ENCODE measurements around the gene TNFRSF6B. TPM values are rescaled to one million over a fixed set of nuclear protein-coding genes. Genes with fewer than 3 reads are reported as not detected.
A peak's percentile ranks its signal among the peaks of the same experiment; 100 is the strongest.

The TNFRSF6B gene
- total RNA-seq, 2 donors from 2014 or later = not detected

GRCh38 chr20:63664143-63664851 is 32.2 kb upstream of the TNFRSF6B start:
- 90 to 97% methylated on average over 16 to 22 of the region's 22 CpGs for WGBS, 2 experiments (ENCODE audit: insufficient coverage in 1 of 2, insufficient read length in 1 of 2)
- H3K27ac Mint-ChIP-seq = no peak overlapping the region
- no peak for DNase-seq
- Histone ChIP-seq H3K4me1 (ENCODE audit: control insufficient read depth, insufficient read depth, low read length) (no peaks in the 10 kb centered on the region), H3K9ac (ENCODE audit: extremely low read depth, low read length, poor library complexity, severe bottlenecking) (no peak overlapping the region), H3K27ac (ENCODE audit: low read depth, low read length) (no peak overlapping the region), H3K4me3 (ENCODE audit: low read length) (no peak overlapping the region), H3K9me3 (ENCODE audit: control insufficient read depth, low read length) (no peaks in the 10 kb centered on the region), H3K36me3 (ENCODE audit: control insufficient read depth, insufficient read depth, low read length) (peaks cover 31% of the 10 kb centered on the region), H3K27me3 (ENCODE audit: control insufficient read depth, insufficient read depth, low read length, poor library complexity, severe bottlenecking) (no peaks in the 10 kb centered on the region)
- no peak overlapping the region for H3K4me3 Mint-ChIP-seq
- peaks cover 36% of the 10 kb centered on the region for H3K36me3 Mint-ChIP-seq (ENCODE audit: low read depth)
- no peak for TF ChIP-seq CTCF (conservative IDR thresholded peaks at IDR 0.05)
- no peaks in the 10 kb centered on the region for H3K9me3 Mint-ChIP-seq
- peaks cover 2% of the 10 kb centered on the region for H3K4me1 Mint-ChIP-seq
- no peaks in the 10 kb centered on the region for H3K27me3 Mint-ChIP-seq (ENCODE audit: insufficient read depth)

- H3K9ac ChIP-seq (ENCODE audit: extremely low read depth, low read length, poor library complexity, severe bottlenecking) = no peak overlapping the region
- H3K27me3 ChIP-seq (ENCODE audit: control insufficient read depth, insufficient read depth, low read length, poor library complexity, severe bottlenecking) = no peaks in the 10 kb centered on the region
- TF ChIP-seq CTCF (conservative IDR thresholded peaks at IDR 0.05) = no peak
- H3K36me3 ChIP-seq (ENCODE audit: control insufficient read depth, insufficient read depth, low read length) = peaks cover 31% of the 10 kb centered on the region
- Mint-ChIP-seq H3K27ac (no peak overlapping the region), H3K9me3 (no peaks in the 10 kb centered on the region), H3K4me1 (no peaks in the 10 kb centered on the region), H3K36me3 (ENCODE audit: low read depth) (peaks cover 37% of the 10 kb centered on the region), H3K4me3 (no peak overlapping the region), H3K27me3 (ENCODE audit: insufficient read depth) (no peaks in the 10 kb centered on the region)
- 82 to 87% methylated on average over 7 to 18 of the region's 18 CpGs for WGBS, 2 experiments (ENCODE audit: insufficient coverage in 1 of 2, insufficient read length in 1 of 2)
- no peak overlapping the region for H3K4me3 ChIP-seq (ENCODE audit: low read length)
- H3K4me1 ChIP-seq (ENCODE audit: control insufficient read depth, insufficient read depth, low read length) = no peaks in the 10 kb centered on the region
- H3K9me3 ChIP-seq (ENCODE audit: control insufficient read depth, low read length) = no peaks in the 10 kb centered on the region
- peak; percentile 75 for DNase-seq
- H3K27ac ChIP-seq (ENCODE audit: low read depth, low read length) = no peak overlapping the region
Measured at GRCh38 chr20:63664861-63665594, 31.4 kb upstream of the TNFRSF6B start.

GRCh38 chr20:63665708-63666107 is 30.7 kb upstream of the TNFRSF6B start:
- H3K9me3 ChIP-seq (ENCODE audit: control insufficient read depth, low read length) = no peaks in the 10 kb centered on the region
- peaks cover 28% of the 10 kb centered on the region for H3K36me3 ChIP-seq (ENCODE audit: control insufficient read depth, insufficient read depth, low read length)
- 93% methylated on average over 11 to 14 of the region's 14 CpGs for WGBS, 2 experiments (ENCODE audit: insufficient coverage in 1 of 2, insufficient read length in 1 of 2)
- no peak for DNase-seq
- no peak for TF ChIP-seq CTCF (conservative IDR thresholded peaks at IDR 0.05)
- Mint-ChIP-seq H3K4me1 (no peaks in the 10 kb centered on the region), H3K4me3 (no peak overlapping the region), H3K9me3 (no peaks in the 10 kb centered on the region), H3K27me3 (ENCODE audit: insufficient read depth) (no peaks in the 10 kb centered on the region), H3K36me3 (ENCODE audit: low read depth) (peaks cover 36% of the 10 kb centered on the region), H3K27ac (no peak overlapping the region)
- H3K9ac ChIP-seq (ENCODE audit: extremely low read depth, low read length, poor library complexity, severe bottlenecking) = no peak overlapping the region
- no peak overlapping the region for H3K4me3 ChIP-seq (ENCODE audit: low read length)
- H3K27me3 ChIP-seq (ENCODE audit: control insufficient read depth, insufficient read depth, low read length, poor library complexity, severe bottlenecking) = no peaks in the 10 kb centered on the region
- no peak overlapping the region for H3K27ac ChIP-seq (ENCODE audit: low read depth, low read length)
- H3K4me1 ChIP-seq (ENCODE audit: control insufficient read depth, insufficient read depth, low read length) = no peaks in the 10 kb centered on the region

Data from endodermal cell (in vitro differentiated cells).